HG03135 (cell line): ENCODE measurements around the gene KRTAP4-4.
"Not testable (repeated sequence)": the region's sequence is repeated elsewhere in the genome, so short reads cannot be mapped to it uniquely, and the experiment has no call there.

Source experiments
- ATAC-seq: cut with Tn5 transposase; IDR thresholded peaks from one replicate; pipeline ENCODE4 v1.9.1; 2021; ENCODE audit warnings: mild to moderate bottlenecking, moderate library complexity; ENCODE audit not compliant: unreplicated experiment

Gene KRTAP4-4

GRCh38 chr17:41148971-41149651 lies 11.4 kb downstream of the KRTAP4-4 start:
- ATAC-seq: not testable (repeated sequence)

- ATAC-seq: no peak
Measured at GRCh38 chr17:41147531-41148204, 12.9 kb downstream of the KRTAP4-4 start.

GRCh38 chr17:41145261-41145660 lies 15.3 kb downstream of the KRTAP4-4 start:
- ATAC-seq: no peak

GRCh38 chr17:41144846-41145245 lies 15.7 kb downstream of the KRTAP4-4 start:
- ATAC-seq: no peak

GRCh38 chr17:41141361-41141760 lies 19.2 kb downstream of the KRTAP4-4 start:
- no peak for ATAC-seq

GRCh38 chr17:41140360-41141131 lies 20.0 kb downstream of the KRTAP4-4 start, which contains the start of gene KRTAP4-6:
Gene KRTAP4-6 (minus strand): TSS chr17:41140544. CDS start chr17:41140487, 57 bp downstream.
- no peak for ATAC-seq

- not testable (repeated sequence) for ATAC-seq
Measured at GRCh38 chr17:41139865-41140264, 20.7 kb downstream of the KRTAP4-4 start.

- ATAC-seq: no peak
Measured at GRCh38 chr17:41133880-41134735, 26.4 kb downstream of the KRTAP4-4 start.

GRCh38 chr17:41131979-41132378 lies 28.6 kb downstream of the KRTAP4-4 start:
- ATAC-seq: no peak

GRCh38 chr17:41127371-41127770 lies 33.2 kb downstream of the KRTAP4-4 start:
- ATAC-seq: no peak

- no peak for ATAC-seq
Measured at GRCh38 chr17:41126412-41126811, 34.1 kb downstream of the KRTAP4-4 start.

- ATAC-seq: no peak
Measured at GRCh38 chr17:41125064-41125463, 35.5 kb downstream of the KRTAP4-4 start.

- ATAC-seq: not testable (repeated sequence)
Measured at GRCh38 chr17:41123991-41124371, 36.6 kb downstream of the KRTAP4-4 start, which contains the start of gene KRTAP4-12. Gene KRTAP4-12 (minus strand): TSS chr17:41124182. CDS start chr17:41124122, 60 bp downstream.

GRCh38 chr17:41123292-41123990 lies 37.1 kb downstream of the KRTAP4-4 start:
- not testable (repeated sequence) for ATAC-seq

- ATAC-seq: no peak
Measured at GRCh38 chr17:41121742-41122141, 38.8 kb downstream of the KRTAP4-4 start.

- ATAC-seq: not testable (repeated sequence)
Measured at GRCh38 chr17:41119696-41120690, 40.6 kb downstream of the KRTAP4-4 start.

- ATAC-seq: no peak
Measured at GRCh38 chr17:41118721-41119120, 41.8 kb downstream of the KRTAP4-4 start.

- ATAC-seq: not testable (repeated sequence)
Measured at GRCh38 chr17:41117846-41118386, 42.6 kb downstream of the KRTAP4-4 start, which contains the start of gene KRTAP4-11. Gene KRTAP4-11 (minus strand): TSS chr17:41118373. CDS start chr17:41118315, 58 bp downstream.
